ENCODE measurements around the gene PDGFRB. TPM values are rescaled to one million over a fixed set of nuclear protein-coding genes. Genes with fewer than 3 reads are reported as not detected.

Gene PDGFRB
- polyA plus RNA-seq, 3 donors, result 0.04 to 0.99 (median 0.20) TPM

- Histone ChIP-seq H3K27ac (ENCODE audit: low read depth in 1 of 2, low read length in 2 of 2) (no peak overlapping the region), H3K9ac (ENCODE audit: insufficient read depth, low read length, poor library complexity, severe bottlenecking) (no peak overlapping the region), H3K27me3 (ENCODE audit: control insufficient read depth in 2 of 2, insufficient read depth in 2 of 2, low read length in 2 of 2) (peaks cover 41 to 54% of the 10 kb centered on the region in 2 donors), H3K79me2 (ENCODE audit: insufficient read depth, low read length) (no peaks in the 10 kb centered on the region), H3K9me3 (replicated peaks in 1 of 2; ENCODE audit: control insufficient read depth in 1 of 2, insufficient read depth in 1 of 2, low read length in 2 of 2) (peaks cover 0 to 11% of the 10 kb centered on the region in 2 donors), H4K20me1 (ENCODE audit: insufficient read depth, low read length) (no peaks in the 10 kb centered on the region), H3K4me1 (ENCODE audit: control insufficient read depth in 1 of 2, insufficient read depth in 2 of 2, low read length in 2 of 2) (no peaks in the 10 kb centered on the region), H3K4me3 (replicated peaks in 1 of 3; ENCODE audit: low read depth in 2 of 3, low read length in 3 of 3) (no peak overlapping the region), H3K4me2 (replicated peaks; ENCODE audit: extremely low read depth, low read length, poor library complexity, severe bottlenecking) (no peak overlapping the region), H2AFZ (ENCODE audit: insufficient read depth, low read depth, low read length, poor library complexity, severe bottlenecking) (no peak overlapping the region), H3K36me3 (replicated peaks in 1 of 2; ENCODE audit: control insufficient read depth in 1 of 2, insufficient read depth in 2 of 2, low read length in 2 of 2) (no peaks in the 10 kb centered on the region)
- 94% methylated on average over 14 of the region's 14 CpGs for whole genome bisulfite sequencing (ENCODE audit: insufficient coverage)
- Mint-ChIP-seq H3K36me3 (peaks cover 0 to 6% of the 10 kb centered on the region in 2 donors), H3K4me1 (peaks cover 8% of the 10 kb centered on the region), H3K27me3 (ENCODE audit: low read depth in 3 of 3) (peaks cover 49 to 58% (median 52%) of the 10 kb centered on the region in 3 donors), H3K4me3 (peak overlapping the region in 1 of 2 donors; percentile 86), H3K9me3 (peaks cover 0 to 7% (median 5%) of the 10 kb centered on the region in 7 donors), H3K27ac (peak overlapping the region in 1 of 7 donors; percentile 54)
- intact Hi-C loops (cut with micrococcal nuclease), result no loop called here
- TF ChIP-seq CTCF (IDR thresholded peaks at IDR 0.05), result no peak
- no peak for DNase-seq
These were observed 12.3 kb upstream of the PDGFRB start for GRCh38 chr5:150167908-150168307.

GRCh38 chr5:150167512-150167850, 11.8 kb upstream of the PDGFRB start:
- no peak for DNase-seq
- TF ChIP-seq CTCF (IDR thresholded peaks at IDR 0.05), result no peak
- Mint-ChIP-seq H3K27me3 (ENCODE audit: low read depth in 3 of 3) (peaks cover 49 to 55% (median 52%) of the 10 kb centered on the region in 3 donors), H3K9me3 (peaks cover 0 to 7% (median 5%) of the 10 kb centered on the region in 7 donors), H3K4me3 (peak overlapping the region in 1 of 2 donors; percentile 86), H3K36me3 (peaks cover 0 to 6% of the 10 kb centered on the region in 2 donors), H3K4me1 (peaks cover 8% of the 10 kb centered on the region), H3K27ac (no peak overlapping the region)
- no peak overlapping the region for H2AFZ ChIP-seq (ENCODE audit: insufficient read depth, low read depth, low read length, poor library complexity, severe bottlenecking)
- 62% methylated on average over 9 of the region's 15 CpGs for WGBS (ENCODE audit: insufficient coverage)
- H3K27me3 ChIP-seq (ENCODE audit: control insufficient read depth in 2 of 2, insufficient read depth in 2 of 2, low read length in 2 of 2), result peaks cover 41 to 54% of the 10 kb centered on the region in 2 donors
- H3K4me1 ChIP-seq (ENCODE audit: control insufficient read depth in 1 of 2, insufficient read depth in 2 of 2, low read length in 2 of 2), result no peaks in the 10 kb centered on the region
- no peak overlapping the region for H3K27ac ChIP-seq (ENCODE audit: low read depth in 1 of 2, low read length in 2 of 2)
- no peaks in the 10 kb centered on the region for H4K20me1 ChIP-seq (ENCODE audit: insufficient read depth, low read length)
- no peak overlapping the region for H3K4me3 ChIP-seq (replicated peaks in 1 of 3; ENCODE audit: low read depth in 2 of 3, low read length in 3 of 3)
- intact Hi-C loops (cut with micrococcal nuclease), result no loop called here
- no peak overlapping the region for H3K4me2 ChIP-seq (replicated peaks; ENCODE audit: extremely low read depth, low read length, poor library complexity, severe bottlenecking)
- H3K79me2 ChIP-seq (ENCODE audit: insufficient read depth, low read length), result no peaks in the 10 kb centered on the region
- no peaks in the 10 kb centered on the region for H3K36me3 ChIP-seq (replicated peaks in 1 of 2; ENCODE audit: control insufficient read depth in 1 of 2, insufficient read depth in 2 of 2, low read length in 2 of 2)
- H3K9me3 ChIP-seq (replicated peaks in 1 of 2; ENCODE audit: control insufficient read depth in 1 of 2, insufficient read depth in 1 of 2, low read length in 2 of 2), result peaks cover 0 to 11% of the 10 kb centered on the region in 2 donors
- H3K9ac ChIP-seq (ENCODE audit: insufficient read depth, low read length, poor library complexity, severe bottlenecking), result no peak overlapping the region
